ENCODE data around the gene NUP214. TPM values are rescaled to one million over a fixed set of nuclear protein-coding genes. Genes with fewer than 3 reads are reported as not detected.
A peak's percentile ranks its signal among the peaks of the same experiment; 100 is the strongest.

NUP214 gene
- polyA plus RNA-seq (2013): 31.0 TPM

GRCh38 chr9:131125288-131126058 lies at the start of gene NUP214:
Gene NUP214, plus strand, starts transcription at chr9:131125586. Its CDS starts 119 bp downstream, at chr9:131125705.
- Histone ChIP-seq H3K4me3 (ENCODE audit: control insufficient read depth in 1 of 7, extremely low read depth in 1 of 7, insufficient read depth in 4 of 7, low read depth in 2 of 7, low read length in 6 of 7) (peak within 1 kb of the TSS; percentile 61 to 99 (median 93)), H3K27ac (ENCODE audit: insufficient read depth in 1 of 2, low read depth in 1 of 2, low read length in 2 of 2, poor library complexity in 1 of 2, severe bottlenecking in 2 of 2) (peak within 1 kb of the TSS; percentile 90 to 99), H3K36me3 (ENCODE audit: control insufficient read depth in 4 of 4, insufficient read depth in 4 of 4, low read length in 3 of 4) (peaks cover 7 to 32% (median 23%) of the 10 kb centered on the region in 4 experiments), H3K27me3 (replicated peaks in 2 of 5; ENCODE audit: control insufficient read depth in 4 of 5, insufficient read depth in 5 of 5, low read length in 4 of 5) (no peaks in the 10 kb centered on the region), H3K4me1 (ENCODE audit: control extremely low read depth in 1 of 4, control insufficient read depth in 4 of 4, insufficient read depth in 4 of 4, low read length in 3 of 4) (peaks cover 6 to 20% (median 15%) of the 10 kb centered on the region in 4 experiments), H3K9me3 (ENCODE audit: control extremely low read depth in 1 of 5, control insufficient read depth in 4 of 5, insufficient read depth in 2 of 5, low read depth in 1 of 5, low read length in 4 of 5) (no peaks in the 10 kb centered on the region)
- peak; percentile 99 for DNase-seq
- POLR2A ChIA-PET: interaction anchor here (0.6 to 1.3 kb wide), 4 partner anchors 9 to 1877 kb away, joined by 3 read pairs; no protein-coding TSS in a partner anchor
- CTCF ChIA-PET: interaction anchor here (1.1 kb wide), 2 partner anchors 10 to 26 kb away, joined by 3 read pairs; no protein-coding TSS in a partner anchor
- WGBS (ENCODE audit: insufficient coverage): under 1% methylated on average over 53 of the region's 61 CpGs

DNA sequence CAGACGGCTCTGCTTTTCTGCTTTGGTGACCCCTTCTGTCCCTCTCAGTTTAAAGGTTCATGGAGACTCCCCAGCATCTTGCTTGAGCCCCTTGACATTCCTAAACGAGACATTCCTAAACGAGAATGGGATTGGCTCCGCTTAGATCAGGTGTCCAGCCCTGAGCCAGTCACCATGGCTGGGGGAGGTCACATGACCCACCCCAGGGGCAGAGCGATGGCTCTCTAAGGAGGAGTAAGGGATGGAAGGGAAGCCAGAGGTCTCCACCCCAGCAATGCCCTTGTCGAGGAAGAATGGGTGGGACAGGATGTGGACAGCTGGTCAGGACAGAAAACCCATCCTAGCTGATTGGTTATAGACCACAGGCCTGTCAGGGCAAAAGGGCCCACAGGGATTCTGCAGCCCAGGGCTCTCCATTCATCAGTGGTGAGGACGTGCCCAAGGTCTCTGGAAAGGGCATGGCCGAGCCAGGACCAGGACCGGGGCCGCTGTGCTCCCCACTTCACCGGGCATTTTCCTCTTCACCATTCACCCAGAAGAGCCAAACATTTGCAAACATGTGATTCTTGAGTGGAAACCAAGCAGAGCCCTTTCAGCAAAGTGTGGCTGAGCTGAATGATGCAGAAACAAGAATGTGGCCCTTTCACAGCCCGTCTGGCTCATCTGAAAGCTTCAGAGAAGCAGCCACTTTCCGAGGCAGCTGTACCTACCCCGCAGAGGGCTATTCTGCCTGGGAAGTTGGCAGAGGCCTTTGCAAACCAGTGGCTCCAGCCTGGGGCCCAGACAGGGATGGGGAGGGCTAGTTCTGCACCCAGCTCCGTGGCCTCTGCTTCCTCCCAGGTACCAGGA lies 48.8 kb upstream of the NUP214 start:
- 90% methylated on average over 10 of the region's 15 CpGs for WGBS (ENCODE audit: insufficient coverage)
- Histone ChIP-seq H3K4me1 (ENCODE audit: control extremely low read depth in 1 of 4, control insufficient read depth in 4 of 4, insufficient read depth in 4 of 4, low read length in 3 of 4) (no peaks in the 10 kb centered on the region), H3K4me3 (ENCODE audit: control insufficient read depth in 1 of 7, extremely low read depth in 1 of 7, insufficient read depth in 4 of 7, low read depth in 2 of 7, low read length in 6 of 7) (no peak overlapping the region), H3K36me3 (ENCODE audit: control insufficient read depth in 4 of 4, insufficient read depth in 4 of 4, low read length in 3 of 4) (no peaks in the 10 kb centered on the region), H3K9me3 (ENCODE audit: control extremely low read depth in 1 of 5, control insufficient read depth in 4 of 5, insufficient read depth in 2 of 5, low read depth in 1 of 5, low read length in 4 of 5) (no peaks in the 10 kb centered on the region), H3K27me3 (replicated peaks in 2 of 5; ENCODE audit: control insufficient read depth in 4 of 5, insufficient read depth in 5 of 5, low read length in 4 of 5) (no peaks in the 10 kb centered on the region), H3K27ac (ENCODE audit: insufficient read depth in 1 of 2, low read depth in 1 of 2, low read length in 2 of 2, poor library complexity in 1 of 2, severe bottlenecking in 2 of 2) (no peak overlapping the region)
- CTCF ChIA-PET: interaction anchor here (1.9 to 3.3 kb wide), 2 partner anchors 20 to 30 kb away, joined by 8 to 12 read pairs; no protein-coding TSS in a partner anchor
- POLR2A ChIA-PET: interaction anchor here (1.4 kb wide), 1 partner anchor 260 kb away, joined by 3 read pairs; no protein-coding TSS in a partner anchor
- no peak for DNase-seq

DNA sequence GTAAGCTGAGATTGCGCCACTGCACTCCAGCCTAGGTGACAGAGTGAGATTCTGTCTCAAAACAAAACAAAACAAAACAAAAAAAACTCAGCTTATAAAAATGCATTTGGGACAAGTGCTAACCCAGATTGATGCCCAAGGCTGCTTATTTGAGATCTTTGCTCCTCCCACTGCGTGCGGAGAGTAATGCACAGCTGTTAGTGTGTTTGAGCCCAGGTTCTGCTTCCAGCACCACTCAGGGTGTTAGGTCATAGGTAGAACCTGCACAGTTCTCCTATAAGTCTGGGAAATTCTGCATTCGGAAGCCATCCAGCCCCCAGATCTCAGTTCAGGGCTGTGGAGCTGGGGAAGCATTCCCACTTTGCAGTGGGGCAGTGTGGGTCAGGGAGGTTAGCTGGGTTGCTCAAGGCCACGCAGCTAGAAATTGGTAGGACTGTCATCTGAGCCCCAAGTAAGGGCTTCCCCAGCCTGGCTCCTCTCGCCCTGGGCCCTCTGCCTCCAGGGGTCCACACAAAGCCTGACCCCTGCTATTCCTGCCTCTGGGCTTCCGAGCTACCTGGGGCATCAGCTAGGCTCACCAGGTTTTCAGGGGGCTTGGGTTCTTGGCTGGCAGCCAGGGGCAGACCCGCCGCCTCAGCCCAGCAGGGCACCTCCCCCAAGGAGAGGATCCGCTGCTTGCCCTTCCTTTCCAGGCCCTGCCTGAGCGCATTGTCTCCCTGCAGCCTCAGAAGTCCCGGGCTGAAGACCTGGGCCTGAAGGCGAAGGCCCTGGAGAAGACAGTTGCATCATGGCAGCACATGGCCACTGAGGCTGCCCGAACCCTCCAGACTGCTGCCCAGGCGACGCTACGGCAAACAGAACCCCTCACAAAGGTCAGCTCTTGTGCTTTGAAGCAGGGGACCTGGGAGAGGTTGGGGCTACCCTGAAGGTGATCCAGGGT lies 46.7 kb upstream of the NUP214 start:
- 98% methylated on average over 17 of the region's 17 CpGs for WGBS (ENCODE audit: insufficient coverage)
- POLR2A ChIA-PET: no interaction called here
- DNase-seq: no peak
- Histone ChIP-seq H3K27me3 (replicated peaks in 2 of 5; ENCODE audit: control insufficient read depth in 4 of 5, insufficient read depth in 5 of 5, low read length in 4 of 5) (no peaks in the 10 kb centered on the region), H3K9me3 (ENCODE audit: control extremely low read depth in 1 of 5, control insufficient read depth in 4 of 5, insufficient read depth in 2 of 5, low read depth in 1 of 5, low read length in 4 of 5) (no peaks in the 10 kb centered on the region), H3K27ac (ENCODE audit: insufficient read depth in 1 of 2, low read depth in 1 of 2, low read length in 2 of 2, poor library complexity in 1 of 2, severe bottlenecking in 2 of 2) (no peak overlapping the region), H3K4me1 (ENCODE audit: control extremely low read depth in 1 of 4, control insufficient read depth in 4 of 4, insufficient read depth in 4 of 4, low read length in 3 of 4) (no peaks in the 10 kb centered on the region), H3K4me3 (ENCODE audit: control insufficient read depth in 1 of 7, extremely low read depth in 1 of 7, insufficient read depth in 4 of 7, low read depth in 2 of 7, low read length in 6 of 7) (no peak overlapping the region), H3K36me3 (ENCODE audit: control insufficient read depth in 4 of 4, insufficient read depth in 4 of 4, low read length in 3 of 4) (no peaks in the 10 kb centered on the region)
- CTCF ChIA-PET: interaction anchor here (0.8 to 3.3 kb wide), 4 partner anchors 22 to 80 kb away, joined by 3 to 12 read pairs (median 6); no protein-coding TSS in a partner anchor

DNA sequence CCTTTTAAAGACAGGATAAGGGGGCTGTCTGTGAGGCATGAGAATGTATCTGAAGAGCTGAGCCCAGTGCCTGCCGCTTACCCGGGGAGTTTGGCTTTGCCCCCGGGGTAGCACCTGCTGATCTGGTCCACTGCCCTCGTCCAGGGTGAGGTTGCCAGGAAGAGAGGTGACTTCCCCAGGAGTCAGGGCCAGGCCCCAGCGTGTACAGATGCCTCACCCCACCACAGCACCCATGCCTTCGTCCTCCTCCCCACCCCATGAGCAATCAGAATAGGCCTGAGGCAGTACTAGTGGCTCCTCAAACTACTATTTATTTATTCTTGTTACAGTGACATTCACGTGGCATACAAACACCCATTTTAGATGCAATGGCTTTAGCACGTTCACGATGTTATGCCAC lies 44.8 kb upstream of the NUP214 start:
- no peaks in the 10 kb centered on the region for H3K4me1 ChIP-seq (ENCODE audit: control extremely low read depth in 1 of 4, control insufficient read depth in 4 of 4, insufficient read depth in 4 of 4, low read length in 3 of 4)
- 83% methylated on average over 7 of the region's 9 CpGs for WGBS (ENCODE audit: insufficient coverage)
- no peaks in the 10 kb centered on the region for H3K36me3 ChIP-seq (ENCODE audit: control insufficient read depth in 4 of 4, insufficient read depth in 4 of 4, low read length in 3 of 4)
- CTCF ChIA-PET: no interaction called here
- H3K27me3 ChIP-seq (replicated peaks in 2 of 5; ENCODE audit: control insufficient read depth in 4 of 5, insufficient read depth in 5 of 5, low read length in 4 of 5): no peaks in the 10 kb centered on the region
- no peaks in the 10 kb centered on the region for H3K9me3 ChIP-seq (ENCODE audit: control extremely low read depth in 1 of 5, control insufficient read depth in 4 of 5, insufficient read depth in 2 of 5, low read depth in 1 of 5, low read length in 4 of 5)
- POLR2A ChIA-PET: no interaction called here
- no peak for DNase-seq
- H3K4me3 ChIP-seq (ENCODE audit: control insufficient read depth in 1 of 7, extremely low read depth in 1 of 7, insufficient read depth in 4 of 7, low read depth in 2 of 7, low read length in 6 of 7): no peak overlapping the region
- no peak overlapping the region for H3K27ac ChIP-seq (ENCODE audit: insufficient read depth in 1 of 2, low read depth in 1 of 2, low read length in 2 of 2, poor library complexity in 1 of 2, severe bottlenecking in 2 of 2)

GRCh38 chr9:131081868-131082267 lies 43.5 kb upstream of the NUP214 start:
- H3K4me1 ChIP-seq (ENCODE audit: control extremely low read depth in 1 of 4, control insufficient read depth in 4 of 4, insufficient read depth in 4 of 4, low read length in 3 of 4): no peaks in the 10 kb centered on the region
- ChIA-PET CTCF (no interaction called here), POLR2A (no interaction called here)
- H3K9me3 ChIP-seq (ENCODE audit: control extremely low read depth in 1 of 5, control insufficient read depth in 4 of 5, insufficient read depth in 2 of 5, low read depth in 1 of 5, low read length in 4 of 5): no peaks in the 10 kb centered on the region
- no peak overlapping the region for H3K4me3 ChIP-seq (ENCODE audit: control insufficient read depth in 1 of 7, extremely low read depth in 1 of 7, insufficient read depth in 4 of 7, low read depth in 2 of 7, low read length in 6 of 7)
- no peaks in the 10 kb centered on the region for H3K27me3 ChIP-seq (replicated peaks in 2 of 5; ENCODE audit: control insufficient read depth in 4 of 5, insufficient read depth in 5 of 5, low read length in 4 of 5)
- H3K36me3 ChIP-seq (ENCODE audit: control insufficient read depth in 4 of 4, insufficient read depth in 4 of 4, low read length in 3 of 4): no peaks in the 10 kb centered on the region
- H3K27ac ChIP-seq (ENCODE audit: insufficient read depth in 1 of 2, low read depth in 1 of 2, low read length in 2 of 2, poor library complexity in 1 of 2, severe bottlenecking in 2 of 2): no peak overlapping the region
- no peak for DNase-seq
- WGBS (ENCODE audit: insufficient coverage): 99% methylated on average over 9 of the region's 9 CpGs

- Histone ChIP-seq H3K9me3 (ENCODE audit: control extremely low read depth in 1 of 5, control insufficient read depth in 4 of 5, insufficient read depth in 2 of 5, low read depth in 1 of 5, low read length in 4 of 5) (no peaks in the 10 kb centered on the region), H3K4me3 (ENCODE audit: control insufficient read depth in 1 of 7, extremely low read depth in 1 of 7, insufficient read depth in 4 of 7, low read depth in 2 of 7, low read length in 6 of 7) (no peak overlapping the region), H3K27ac (ENCODE audit: insufficient read depth in 1 of 2, low read depth in 1 of 2, low read length in 2 of 2, poor library complexity in 1 of 2, severe bottlenecking in 2 of 2) (no peak overlapping the region), H3K36me3 (ENCODE audit: control insufficient read depth in 4 of 4, insufficient read depth in 4 of 4, low read length in 3 of 4) (no peaks in the 10 kb centered on the region), H3K4me1 (ENCODE audit: control extremely low read depth in 1 of 4, control insufficient read depth in 4 of 4, insufficient read depth in 4 of 4, low read length in 3 of 4) (no peaks in the 10 kb centered on the region), H3K27me3 (replicated peaks in 2 of 5; ENCODE audit: control insufficient read depth in 4 of 5, insufficient read depth in 5 of 5, low read length in 4 of 5) (no peaks in the 10 kb centered on the region)
- POLR2A ChIA-PET: no interaction called here
- 74% methylated on average over 6 of the region's 11 CpGs for WGBS (ENCODE audit: insufficient coverage)
- CTCF ChIA-PET: interaction anchor here (1.3 to 1.4 kb wide), 2 partner anchors 8 to 25 kb away, joined by 3 read pairs; no protein-coding TSS in a partner anchor
- DNase-seq: no peak
These were observed 42.4 kb upstream of the NUP214 start for GRCh38 chr9:131082774-131083512.
